Measurements from ENCODE around the gene NRG2.

DNA sequence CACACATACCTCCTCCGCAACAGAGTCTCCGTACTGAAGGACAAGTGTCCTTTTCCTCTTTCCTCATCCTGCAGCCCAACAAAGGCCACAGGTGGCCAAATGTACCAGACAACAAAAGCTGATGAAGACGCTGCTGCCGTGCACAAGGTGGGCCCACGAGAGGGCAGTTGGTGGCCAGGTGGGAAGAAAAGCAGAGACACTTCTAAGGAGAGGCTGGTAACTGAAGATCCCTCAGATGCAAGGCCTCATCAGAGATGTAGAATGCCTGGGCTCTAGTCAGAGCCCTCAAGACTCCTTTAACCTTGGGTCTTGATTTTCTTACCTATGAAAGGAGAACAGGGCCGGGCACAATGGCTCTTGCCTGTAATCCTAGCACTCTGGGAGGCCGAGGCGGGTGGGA lies 75.7 kb downstream of the NRG2 start:
- no peak for TF ChIP-seq CTCF (IDR thresholded peaks at IDR 0.05)
- no peak for TF ChIP-seq POLR2A (IDR thresholded peaks at IDR 0.05)

Data from body of pancreas (tissue), 4 donors.